ENCODE data around the gene NEMP1. TPM values are rescaled to one million over a fixed set of nuclear protein-coding genes. Genes with fewer than 3 reads are reported as not detected.

The NEMP1 gene
- total RNA-seq, 6 experiments from 2014 or later = 3.8 to 6.2 (median 4.8) TPM

GRCh38 chr12:57107456-57108155, 29.0 kb upstream of the NEMP1 start:
- Histone ChIP-seq H3K36me3 (peaks cover 0 to 36% (median 15%) of the 10 kb centered on the region in 4 donors), H3K27me3 (no peaks in the 10 kb centered on the region), H3K4me3 (no peak overlapping the region), H3K4me1 (peaks cover 0 to 36% (median 8%) of the 10 kb centered on the region in 4 donors), H3K9me3 (no peaks in the 10 kb centered on the region), H3K27ac (no peak overlapping the region)
- DNase-seq = no peak
- TF ChIP-seq, protein P1, sequence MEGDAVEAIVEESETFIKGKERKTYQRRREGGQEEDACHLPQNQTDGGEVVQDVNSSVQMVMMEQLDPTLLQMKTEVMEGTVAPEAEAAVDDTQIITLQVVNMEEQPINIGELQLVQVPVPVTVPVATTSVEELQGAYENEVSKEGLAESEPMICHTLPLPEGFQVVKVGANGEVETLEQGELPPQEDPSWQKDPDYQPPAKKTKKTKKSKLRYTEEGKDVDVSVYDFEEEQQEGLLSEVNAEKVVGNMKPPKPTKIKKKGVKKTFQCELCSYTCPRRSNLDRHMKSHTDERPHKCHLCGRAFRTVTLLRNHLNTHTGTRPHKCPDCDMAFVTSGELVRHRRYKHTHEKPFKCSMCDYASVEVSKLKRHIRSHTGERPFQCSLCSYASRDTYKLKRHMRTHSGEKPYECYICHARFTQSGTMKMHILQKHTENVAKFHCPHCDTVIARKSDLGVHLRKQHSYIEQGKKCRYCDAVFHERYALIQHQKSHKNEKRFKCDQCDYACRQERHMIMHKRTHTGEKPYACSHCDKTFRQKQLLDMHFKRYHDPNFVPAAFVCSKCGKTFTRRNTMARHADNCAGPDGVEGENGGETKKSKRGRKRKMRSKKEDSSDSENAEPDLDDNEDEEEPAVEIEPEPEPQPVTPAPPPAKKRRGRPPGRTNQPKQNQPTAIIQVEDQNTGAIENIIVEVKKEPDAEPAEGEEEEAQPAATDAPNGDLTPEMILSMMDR (IDR thresholded peaks at IDR 0.05) = no peak
- TF ChIP-seq POLR2A (IDR thresholded peaks at IDR 0.05) = no peak
- no peak for ATAC-seq
- 76% methylated on average over 7 of the region's 7 CpGs for WGBS (ENCODE audit: insufficient coverage, low coverage, low lambda C conversion rate, missing lambda C conversion rate)
- intact Hi-C loops (cut with DNase I) = loop anchor here in 1 of 2 donors (5.0 kb wide), 1 partner anchor 35 kb away; no protein-coding TSS in a partner anchor

GRCh38 chr12:57106021-57106708, 27.6 kb upstream of the NEMP1 start:
- H3K9me3 ChIP-seq = no peaks in the 10 kb centered on the region
- peaks cover 0 to 44% (median 16%) of the 10 kb centered on the region in 4 donors for H3K4me1 ChIP-seq
- WGBS (ENCODE audit: insufficient coverage, low coverage, low lambda C conversion rate, missing lambda C conversion rate) = 28% methylated on average over 3 of the region's 9 CpGs
- no peaks in the 10 kb centered on the region for H3K27me3 ChIP-seq
- ATAC-seq (no peak), DNase-seq (no peak)
- H3K36me3 ChIP-seq = peaks cover 0 to 36% (median 15%) of the 10 kb centered on the region in 4 donors
- intact Hi-C loops (cut with DNase I) = loop anchor here in 1 of 2 donors (5.0 kb wide), 1 partner anchor 34 kb away; no protein-coding TSS in a partner anchor
- no peak for TF ChIP-seq POLR2A (IDR thresholded peaks at IDR 0.05)
- TF ChIP-seq, protein P1 (IDR thresholded peaks at IDR 0.05) = no peak
- no peak overlapping the region for H3K4me3 ChIP-seq
- no peak overlapping the region for H3K27ac ChIP-seq

- no peak overlapping the region for H3K4me3 ChIP-seq
- intact Hi-C loops (cut with DNase I) = loop anchor here in 1 of 2 donors (5.0 kb wide), 1 partner anchor 33 kb away; no protein-coding TSS in a partner anchor
- H3K27ac ChIP-seq = no peak overlapping the region
- TF ChIP-seq POLR2A (IDR thresholded peaks at IDR 0.05) = no peak
- TF ChIP-seq, protein P1 (IDR thresholded peaks at IDR 0.05) = no peak
- H3K27me3 ChIP-seq = no peaks in the 10 kb centered on the region
- H3K4me1 ChIP-seq = peaks cover 0 to 44% (median 18%) of the 10 kb centered on the region in 4 donors
- no peaks in the 10 kb centered on the region for H3K9me3 ChIP-seq
- DNase-seq (no peak), ATAC-seq (no peak)
- peaks cover 0 to 43% (median 15%) of the 10 kb centered on the region in 4 donors for H3K36me3 ChIP-seq
- 94% methylated on average over 6 of the region's 14 CpGs for WGBS (ENCODE audit: insufficient coverage, low coverage, low lambda C conversion rate, missing lambda C conversion rate)
These were observed 26.6 kb upstream of the NEMP1 start for GRCh38 chr12:57105011-57105753.

- no peak overlapping the region for H3K4me3 ChIP-seq
- ATAC-seq (no peak), DNase-seq (no peak)
- TF ChIP-seq, protein P1 (IDR thresholded peaks at IDR 0.05) = no peak
- TF ChIP-seq POLR2A (IDR thresholded peaks at IDR 0.05) = no peak
- WGBS (ENCODE audit: insufficient coverage, low coverage, low lambda C conversion rate, missing lambda C conversion rate) = 92% methylated on average over 6 of the region's 12 CpGs
- H3K4me1 ChIP-seq = peaks cover 0 to 36% (median 18%) of the 10 kb centered on the region in 4 donors
- intact Hi-C loops (cut with DNase I) = no loop called here
- no peak overlapping the region for H3K27ac ChIP-seq
- no peaks in the 10 kb centered on the region for H3K9me3 ChIP-seq
- no peaks in the 10 kb centered on the region for H3K27me3 ChIP-seq
- peaks cover 0 to 51% (median 19%) of the 10 kb centered on the region in 4 donors for H3K36me3 ChIP-seq
These were observed 25.8 kb upstream of the NEMP1 start for GRCh38 chr12:57104292-57104910.

Data from right lobe of liver (tissue), 6 donors.